GM12878 (cell line): ENCODE results near the gene SMOC2. TPM values are rescaled to one million over a fixed set of nuclear protein-coding genes. Genes with fewer than 3 reads are reported as not detected.

ENCODE experiments used
- ATAC-seq: fragments of 200-7000 bp; cut with Tn5 transposase; 3 replicates; pipeline ENCODE4 v1.9.1; 2020; ENCODE audit warnings: mild to moderate bottlenecking, moderate library complexity
- BruUV-seq: library from RNA; stranded (reverse); fragments of 400-500 nt; replicated peaks from 2 replicates; lab custom pipeline; 2021; lab: Mats Ljungman, UMichigan
- CTCF ChIA-PET: fragments of 300-600 bp; sonication (Branson Sonifier 250); formaldehyde crosslinking; extraction: SDS; loops from one replicate; lab custom pipeline; 2021; ENCODE audit warnings: inconsistent platforms; lab: Yijun Ruan, JAX
- POLR2A ChIA-PET: fragments of 350-600 bp; formaldehyde crosslinking; extraction: SDS; loops from one replicate; lab custom pipeline; 2021; ENCODE audit warnings: inconsistent platforms; lab: Charles Lee
- RAD21 ChIA-PET: fragments of 300-600 bp; sonication (Branson Sonifier 250); formaldehyde crosslinking; loops from one replicate; lab custom pipeline; 2023; ENCODE audit warnings: antibody characterized with exemption; ENCODE audit not compliant: unreplicated experiment; lab: Charles Lee
- SMC1A ChIA-PET: fragments of 300-600 bp; sonication (Branson Sonifier 250); formaldehyde crosslinking; loops from one replicate; lab custom pipeline; 2023; ENCODE audit not compliant: unreplicated experiment, uncharacterized antibody; lab: Charles Lee
- DNase-seq: peaks from one replicate; pipeline ENCODE4 v3.0.0-alpha.2; 2011; ENCODE audit warnings: low read depth, low spot score
- FAIRE-seq: peaks from 3 replicates; lab custom pipeline; 2011; peaks lifted over from hg19 to GRCh38; lab: Jason Lieb, UNC
- H2AFZ ChIP-seq: 2 replicates; pipeline ENCODE4 v1.6.0; 2011; ENCODE audit warnings: low read depth, low read length, control low read depth; ENCODE audit not compliant: control insufficient read depth
- H3K27ac ChIP-seq: 2 replicates; pipeline ENCODE4 v1.5.1; 2011; ENCODE audit warnings: control low read depth; ENCODE audit not compliant: control insufficient read depth, insufficient read depth
- H3K27me3 ChIP-seq, 2 experiments: replicated peaks in 1 of 2; 2 replicates each; pipeline versions ENCODE4 v1.6.0 to v1.6.1; 2011; ENCODE audit warnings: low read length in 1 of 2; ENCODE audit not compliant: control insufficient read depth in 2 of 2, insufficient read depth in 2 of 2
- H3K36me3 ChIP-seq, 2 experiments: 2 replicates each; pipeline ENCODE4 v1.5.1; 2011; ENCODE audit warnings: low read length in 1 of 2; ENCODE audit not compliant: control insufficient read depth in 2 of 2, insufficient read depth in 2 of 2
- H3K4me1 ChIP-seq: 2 replicates; pipeline ENCODE4 v1.6.1; 2011; ENCODE audit warnings: mild to moderate bottlenecking, low read length, moderate library complexity, mixed read lengths; ENCODE audit not compliant: control insufficient read depth, insufficient read depth
- H3K4me2 ChIP-seq: 2 replicates; pipeline ENCODE4 v1.6.0; 2011; ENCODE audit warnings: control low read depth; ENCODE audit not compliant: control insufficient read depth, insufficient read depth
- H3K4me3 ChIP-seq: fragments of 200-600 bp; sonication (generic); 2 replicates; pipeline ENCODE4 v1.5.1; 2016
- H3K79me2 ChIP-seq: 2 replicates; pipeline ENCODE4 v1.6.0; 2011; ENCODE audit warnings: low read length; ENCODE audit not compliant: control insufficient read depth, insufficient read depth
- H3K9ac ChIP-seq: 2 replicates; pipeline ENCODE4 v1.8.0; 2011; ENCODE audit warnings: low read length, control low read depth, mixed read lengths; ENCODE audit not compliant: control insufficient read depth, insufficient read depth
- H3K9me3 ChIP-seq: replicated peaks from 3 replicates; pipeline ENCODE4 v1.5.1; 2011; ENCODE audit warnings: mild to moderate bottlenecking, low read length; ENCODE audit not compliant: control insufficient read depth, insufficient read depth
- H4K20me1 ChIP-seq: 2 replicates; pipeline ENCODE4 v1.6.0; 2011; ENCODE audit not compliant: control insufficient read depth, insufficient read depth
- CUX1 ChIP-seq: IDR thresholded peaks from 2 replicates; pipeline ENCODE4 v1.6.1; 2012; ENCODE audit warnings: improper control_type of control experiment, low read depth, low read length; ENCODE audit not compliant: insufficient replicate concordance
- NFIC ChIP-seq: IDR thresholded peaks from 2 replicates; pipeline ENCODE4 v1.6.1; 2012; ENCODE audit warnings: low read depth, mild to moderate bottlenecking, inconsistent platforms, low read length, moderate library complexity
- RAD51 ChIP-seq: fragments of 450-650 bp; IDR thresholded peaks from 2 replicates; pipeline ENCODE4 v1.6.1; 2016; ENCODE audit warnings: moderate library complexity, mild to moderate bottlenecking, inconsistent platforms
- ZNF217 ChIP-seq: fragments of 450-650 bp; IDR thresholded peaks from 2 replicates; pipeline ENCODE4 v1.6.1; 2017; ENCODE audit warnings: antibody characterized with exemption, mild to moderate bottlenecking
- WGBS: methylation state at CpG from one replicate; pipeline ENCODE4 v1.1.6; 2016; ENCODE audit warnings: low lambda C conversion rate; ENCODE audit not compliant: insufficient replicate concordance, insufficient coverage; ENCODE audit errors: missing lambda C conversion rate; 5-methylcytosine and 5-hydroxymethylcytosine counted together
- in situ Hi-C: fragments of 300-500 bp; cut with MboI; formaldehyde crosslinking; loops from 9 replicates; pipeline ENCODE4 v1.14.3; 2018; ENCODE audit warnings: mixed read lengths
- intact Hi-C: fragments of 100-400 bp; cut with micrococcal nuclease; formaldehyde crosslinking; loops from one replicate; pipeline ENCODE4 v1.14.2; 2022; ENCODE audit not compliant: unreplicated experiment
- polyA plus RNA-seq, 11 experiments: library from polyadenylated mRNA; depleted of rRNA in 4 of 11; unstranded in 6 of 11; stranded (reverse) in 5 of 11; fragments of >200 nt; fragmentation: Nextera tagmentation in 4 of 11; fragmentation: Illumina TruSeq in 1 of 11; extraction: Ambion mirVana in 4 of 11; extraction: Trizol in 1 of 11; gene quantifications; 1 replicate in 1 of 11; 2 replicates in 10 of 11; pipeline versions ENCODE4 v1.2.1 to v1.2.3, GENCODE V29; 2011 to 2016; ENCODE audit warnings: inconsistent platforms in 2 of 11, missing spikeins in 2 of 11, low read depth in 1 of 11
- total RNA-seq, 4 experiments: library from RNA; depleted of rRNA in 3 of 4; stranded (reverse); fragments of >200 nt in 3 of 4; fragmentation: Illumina TruSeq in 1 of 4; extraction: Trizol in 1 of 4; gene quantifications; 2 replicates each; pipeline versions ENCODE4 v1.2.1 to v1.2.3, GENCODE V29; 2013 to 2021
- TF ChIP-seq, protein P1 (sequence below), 3 experiments: IDR thresholded peaks in 2 of 3; conservative IDR thresholded peaks in 1 of 3; 2 replicates each; pipeline ENCODE4 v1.5.1; 2011; ENCODE audit warnings: low read depth in 3 of 3, low read length in 3 of 3, mild to moderate bottlenecking in 3 of 3, control low read depth in 2 of 3, moderate library complexity in 2 of 3, inconsistent platforms in 1 of 3, mixed read lengths in 1 of 3; ENCODE audit not compliant: control insufficient read depth in 2 of 3, insufficient read depth in 1 of 3; ENCODE audit errors: extremely low read depth in 1 of 3

The SMOC2 gene
- total and polyA plus RNA-seq, 10 of the 15 experiments (the other 5 are each of a cell fraction or from before 2014, with no cell fraction given) = 0.10 to 0.12 TPM; not detected in 8

GRCh38 chr6:168601546-168601945, 160.6 kb downstream of the SMOC2 start:
- in situ Hi-C loops (no loop called here), intact Hi-C loops (no loop called here)
- H3K4me3 ChIP-seq = no peak overlapping the region
- DNase-seq = no peak
- no peaks in the 10 kb centered on the region; the same call in 2 of the 3 replicates for H3K9me3 ChIP-seq
- ChIA-PET SMC1A (no interaction called here), POLR2A (no interaction called here), RAD21 (no interaction called here), CTCF (no interaction called here)
- H3K27me3 ChIP-seq = no peaks in the 10 kb centered on the region
- FAIRE-seq = no peak
- TF ChIP-seq NFIC = no peak
- TF ChIP-seq RAD51 = no peak
- no peak for TF ChIP-seq CUX1
- TF ChIP-seq ZNF217 = no peak
- TF ChIP-seq, protein P1, sequence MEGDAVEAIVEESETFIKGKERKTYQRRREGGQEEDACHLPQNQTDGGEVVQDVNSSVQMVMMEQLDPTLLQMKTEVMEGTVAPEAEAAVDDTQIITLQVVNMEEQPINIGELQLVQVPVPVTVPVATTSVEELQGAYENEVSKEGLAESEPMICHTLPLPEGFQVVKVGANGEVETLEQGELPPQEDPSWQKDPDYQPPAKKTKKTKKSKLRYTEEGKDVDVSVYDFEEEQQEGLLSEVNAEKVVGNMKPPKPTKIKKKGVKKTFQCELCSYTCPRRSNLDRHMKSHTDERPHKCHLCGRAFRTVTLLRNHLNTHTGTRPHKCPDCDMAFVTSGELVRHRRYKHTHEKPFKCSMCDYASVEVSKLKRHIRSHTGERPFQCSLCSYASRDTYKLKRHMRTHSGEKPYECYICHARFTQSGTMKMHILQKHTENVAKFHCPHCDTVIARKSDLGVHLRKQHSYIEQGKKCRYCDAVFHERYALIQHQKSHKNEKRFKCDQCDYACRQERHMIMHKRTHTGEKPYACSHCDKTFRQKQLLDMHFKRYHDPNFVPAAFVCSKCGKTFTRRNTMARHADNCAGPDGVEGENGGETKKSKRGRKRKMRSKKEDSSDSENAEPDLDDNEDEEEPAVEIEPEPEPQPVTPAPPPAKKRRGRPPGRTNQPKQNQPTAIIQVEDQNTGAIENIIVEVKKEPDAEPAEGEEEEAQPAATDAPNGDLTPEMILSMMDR (IDR thresholded peaks at IDR 0.05 in 2 of 3, conservative IDR thresholded peaks at IDR 0.05 in 1 of 3; ENCODE audit: control insufficient read depth in 2 of 3, extremely low read depth in 1 of 3, insufficient read depth in 1 of 3, low read depth in 3 of 3, low read length in 3 of 3) = no peak
- H3K4me1 ChIP-seq = no peaks in the 10 kb centered on the region
- H2AFZ ChIP-seq = no peak overlapping the region
- no peak overlapping the region for H3K4me2 ChIP-seq
- ATAC-seq = no peak
- 26% methylated on average over 10 of the region's 10 CpGs for WGBS
- no peaks in the 10 kb centered on the region for H4K20me1 ChIP-seq
- BruUV-seq = no TSS peak
- H3K9ac ChIP-seq = no peak overlapping the region
- H3K36me3 ChIP-seq = no peaks in the 10 kb centered on the region
- no peak overlapping the region for H3K27ac ChIP-seq
- H3K79me2 ChIP-seq = no peaks in the 10 kb centered on the region
